Gastrocnemius medialis (tissue), 4 donors: ENCODE results near the gene CEMP1. TPM values are rescaled to one million over a fixed set of nuclear protein-coding genes. Genes with fewer than 3 reads are reported as not detected.

Source experiments
- ATAC-seq, 2 donors: fragments of 150-250 bp; one replicate each; pipeline ENCODE4 v1.9.1; 2016
- DNase-seq, 2 donors: peaks; one replicate each; pipeline ENCODE4 v3.0.0-alpha.2; 2019
- H3K27ac ChIP-seq, 4 donors: fragments of 200-600 bp; sonication (generic); 1 replicate in 1 of 4; 2 replicates in 3 of 4; pipeline ENCODE4 v1.5.1; 2016 to 2018; ENCODE audit warnings: mild to moderate bottlenecking in 2 of 4, moderate library complexity in 1 of 4
- H3K27me3 ChIP-seq, 3 donors: fragments of 200-600 bp; sonication (generic) in 2 of 3; 1 replicate in 1 of 3; 2 replicates in 2 of 3; pipeline versions ENCODE4 v1.5.1 to v1.6.0; 2016 to 2019; ENCODE audit warnings: mild to moderate bottlenecking in 1 of 3, moderate library complexity in 1 of 3
- H3K36me3 ChIP-seq, 2 donors: fragments of 200-600 bp; sonication (generic) in 1 of 2; one replicate each; pipeline ENCODE4 v1.5.1; 2017 to 2018
- H3K4me1 ChIP-seq, 2 donors: fragments of 200-600 bp; sonication (generic) in 1 of 2; one replicate each; pipeline ENCODE4 v1.5.1; 2016 to 2017; ENCODE audit warnings: mild to moderate bottlenecking in 2 of 2
- H3K4me3 ChIP-seq, 4 donors: fragments of 200-600 bp; sonication (generic) in 3 of 4; 1 replicate in 1 of 4; 2 replicates in 3 of 4; pipeline ENCODE4 v1.5.1; 2016 to 2019; ENCODE audit warnings: mild to moderate bottlenecking in 2 of 4
- H3K9me3 ChIP-seq, 3 donors: fragments of 200-600 bp; sonication (generic) in 2 of 3; 1 replicate in 1 of 3; 2 replicates in 2 of 3; pipeline ENCODE4 v1.5.1; 2016 to 2019
- CTCF ChIP-seq, 5 experiments: fragments of 450-650 bp in 3 of 5; fragments of 200-600 bp in 2 of 5; sonication (generic) in 2 of 5; IDR thresholded peaks in 4 of 5; conservative IDR thresholded peaks in 1 of 5; 1 replicate in 4 of 5; 2 replicates in 1 of 5; pipeline ENCODE4 v1.5.1; 2016 to 2019; ENCODE audit warnings: antibody characterized with exemption in 5 of 5, mild to moderate bottlenecking in 3 of 5, moderate library complexity in 3 of 5
- POLR2A ChIP-seq, 2 donors: fragments of 450-650 bp; IDR thresholded peaks; one replicate each; pipeline ENCODE4 v1.6.1; 2017; ENCODE audit warnings: antibody characterized with exemption in 2 of 2, mild to moderate bottlenecking in 2 of 2, moderate library complexity in 2 of 2
- in situ Hi-C, 4 donors: fragments of 200-750 bp; cut with MboI; loops; one replicate each; pipeline versions ENCODE4 v1.15.0 to v1.8.0; 2017; ENCODE audit warnings: low sequenced_read_pairs in 4 of 4
- intact Hi-C: fragments of 100-400 bp; cut with DNase I; formaldehyde crosslinking; loops from one replicate; pipeline ENCODE4 v1.15.1; 2023; ENCODE audit warnings: low total_unique reads
- total RNA-seq, 4 donors: library from RNA; depleted of rRNA; stranded (reverse); fragments of >200 nt; gene quantifications; one replicate each; pipeline versions ENCODE4 v1.1.0 to v1.2.3, GENCODE V29; 2016

CEMP1 gene
- total RNA-seq, 4 donors from 2014 or later: not detected

GRCh38 chr16:2490190-2491105, 40.8 kb downstream of the CEMP1 start:
- in situ Hi-C loops (loop anchor here in 3 of 4 donors (5.0 to 25.0 kb wide), 3 partner anchors 143 to 153 kb away; partner anchors contain the start of gene ABCA3 (in 2 of the 3)), intact Hi-C loops (no loop called here)
- H3K27me3 ChIP-seq: no peaks in the 10 kb centered on the region
- no peak for DNase-seq
- H3K9me3 ChIP-seq: no peaks in the 10 kb centered on the region
- TF ChIP-seq POLR2A (IDR thresholded peaks at IDR 0.05) (no peak), CTCF (IDR thresholded peaks at IDR 0.05 in 4 of 5, conservative IDR thresholded peaks at IDR 0.05 in 1 of 5) (no peak)
- H3K36me3 ChIP-seq: no peaks in the 10 kb centered on the region
- H3K4me1 ChIP-seq: peaks cover 0 to 20% of the 10 kb centered on the region in 2 donors
- no peak for ATAC-seq
- no peak overlapping the region for H3K27ac ChIP-seq
- no peak overlapping the region for H3K4me3 ChIP-seq

- DNase-seq: no peak
- Histone ChIP-seq H3K4me1 (peaks cover 9 to 27% of the 10 kb centered on the region in 2 donors), H3K27ac (no peak overlapping the region), H3K9me3 (no peaks in the 10 kb centered on the region), H3K4me3 (no peak overlapping the region), H3K27me3 (no peaks in the 10 kb centered on the region), H3K36me3 (no peaks in the 10 kb centered on the region)
- ATAC-seq: no peak
- in situ Hi-C loops: loop anchor here in 1 of 4 donors (25.0 kb wide), 1 partner anchor 152 kb away; the partner anchor contains the start of gene ABCA3
- intact Hi-C loops: loop anchor here (10.0 kb wide), 1 partner anchor 65 kb away; the partner anchor contains the start of gene CCNF
- TF ChIP-seq CTCF (IDR thresholded peaks at IDR 0.05 in 4 of 5, conservative IDR thresholded peaks at IDR 0.05 in 1 of 5) (no peak), POLR2A (IDR thresholded peaks at IDR 0.05) (no peak)
Observed at GRCh38 chr16:2489581-2489980, 41.6 kb downstream of the CEMP1 start.

GRCh38 chr16:2487903-2488531, 43.2 kb downstream of the CEMP1 start:
- Histone ChIP-seq H3K9me3 (no peaks in the 10 kb centered on the region), H3K36me3 (no peaks in the 10 kb centered on the region), H3K4me1 (peaks cover 17 to 43% of the 10 kb centered on the region in 2 donors), H3K4me3 (no peak overlapping the region), H3K27ac (no peak overlapping the region), H3K27me3 (no peaks in the 10 kb centered on the region)
- TF ChIP-seq CTCF (IDR thresholded peaks at IDR 0.05 in 4 of 5, conservative IDR thresholded peaks at IDR 0.05 in 1 of 5) (no peak), POLR2A (IDR thresholded peaks at IDR 0.05) (no peak)
- ATAC-seq (no peak), DNase-seq (no peak)
- in situ Hi-C loops (loop anchor here in 1 of 4 donors (25.0 kb wide), 1 partner anchor 151 kb away; the partner anchor contains the start of gene ABCA3), intact Hi-C loops (loop anchor here (2.0 to 10.0 kb wide), 2 partner anchors 15 to 63 kb away; partner anchors contain the start of gene CCNF)

GRCh38 chr16:2487517-2487842, 43.7 kb downstream of the CEMP1 start:
- Histone ChIP-seq H3K27me3 (no peaks in the 10 kb centered on the region), H3K4me3 (no peak overlapping the region), H3K36me3 (no peaks in the 10 kb centered on the region), H3K27ac (no peak overlapping the region), H3K9me3 (no peaks in the 10 kb centered on the region), H3K4me1 (peaks cover 22 to 48% of the 10 kb centered on the region in 2 donors)
- no peak for ATAC-seq
- in situ Hi-C loops: loop anchor here in 1 of 4 donors (25.0 kb wide), 1 partner anchor 150 kb away; the partner anchor contains the start of gene ABCA3
- no peak for DNase-seq
- TF ChIP-seq CTCF (IDR thresholded peaks at IDR 0.05 in 4 of 5, conservative IDR thresholded peaks at IDR 0.05 in 1 of 5): no peak
- TF ChIP-seq POLR2A (IDR thresholded peaks at IDR 0.05): no peak
- intact Hi-C loops: loop anchor here (2.0 to 10.0 kb wide), 2 partner anchors 15 to 63 kb away; partner anchors contain the start of gene CCNF
